NOMO-1 (cell line): ENCODE results near the gene PITX2.

ENCODE experiments used
- DNase-seq, 2 experiments: peaks; one replicate each; lab custom pipeline; 2025; ENCODE audit not compliant: unreplicated experiment in 2 of 2; lab: John Stamatoyannopoulos, UW

Gene PITX2

DNA sequence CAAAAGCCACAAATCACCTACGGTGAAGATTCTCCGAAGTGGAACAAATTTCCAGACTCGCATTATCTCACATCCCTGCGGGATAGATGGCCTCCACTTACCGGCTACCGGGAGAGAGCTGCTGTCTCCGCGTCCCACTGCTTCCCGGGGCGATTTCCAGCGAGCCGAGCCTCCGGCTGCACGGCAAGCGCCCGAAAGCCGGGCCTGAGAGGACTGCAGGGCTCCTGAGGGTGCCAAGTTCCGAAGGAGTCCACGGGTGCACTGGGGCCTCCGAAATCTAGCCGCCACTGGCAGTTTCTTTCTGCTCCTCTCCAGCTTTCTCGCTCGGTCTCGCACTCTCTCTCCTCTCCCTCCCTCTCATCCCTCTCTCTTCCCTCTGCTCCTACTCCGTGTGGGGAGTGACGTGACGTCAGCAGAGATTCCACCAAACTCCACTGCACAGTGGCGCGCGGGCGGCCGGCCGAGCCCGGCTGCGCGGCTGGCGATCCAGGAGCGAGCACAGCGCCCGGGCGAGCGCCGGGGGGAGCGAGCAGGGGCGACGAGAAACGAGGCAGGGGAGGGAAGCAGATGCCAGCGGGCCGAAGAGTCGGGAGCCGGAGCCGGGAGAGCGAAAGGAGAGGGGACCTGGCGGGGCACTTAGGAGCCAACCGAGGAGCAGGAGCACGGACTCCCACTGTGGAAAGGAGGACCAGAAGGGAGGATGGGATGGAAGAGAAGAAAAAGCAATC is 14.0 kb upstream of the PITX2 start:
- DNase-seq: no peak

DNA sequence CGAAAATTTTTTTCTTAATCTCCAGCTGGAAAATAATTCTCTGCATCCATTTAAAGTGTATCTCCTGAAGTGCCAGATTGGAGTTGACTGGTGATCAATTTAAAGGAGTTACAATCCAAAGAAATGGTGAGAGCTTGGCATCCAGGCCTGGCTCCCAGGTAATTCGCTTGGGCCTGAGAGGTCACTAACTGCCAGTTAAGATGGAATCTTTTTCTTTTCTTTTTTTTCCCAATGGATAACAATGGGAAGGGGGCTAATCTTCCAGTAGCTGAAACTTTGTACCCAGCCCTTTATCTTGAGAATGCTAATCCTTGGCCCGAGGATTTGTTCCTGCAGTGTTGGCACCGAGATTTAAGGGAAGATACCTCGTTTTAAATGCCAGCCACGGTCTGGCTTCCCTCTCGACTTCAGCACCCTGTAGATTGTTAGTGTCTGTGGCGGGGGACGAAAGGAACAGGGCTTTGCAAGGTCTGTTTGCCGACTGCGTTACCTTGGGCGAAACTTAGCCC is 13.3 kb upstream of the PITX2 start:
- no peak for DNase-seq

DNA sequence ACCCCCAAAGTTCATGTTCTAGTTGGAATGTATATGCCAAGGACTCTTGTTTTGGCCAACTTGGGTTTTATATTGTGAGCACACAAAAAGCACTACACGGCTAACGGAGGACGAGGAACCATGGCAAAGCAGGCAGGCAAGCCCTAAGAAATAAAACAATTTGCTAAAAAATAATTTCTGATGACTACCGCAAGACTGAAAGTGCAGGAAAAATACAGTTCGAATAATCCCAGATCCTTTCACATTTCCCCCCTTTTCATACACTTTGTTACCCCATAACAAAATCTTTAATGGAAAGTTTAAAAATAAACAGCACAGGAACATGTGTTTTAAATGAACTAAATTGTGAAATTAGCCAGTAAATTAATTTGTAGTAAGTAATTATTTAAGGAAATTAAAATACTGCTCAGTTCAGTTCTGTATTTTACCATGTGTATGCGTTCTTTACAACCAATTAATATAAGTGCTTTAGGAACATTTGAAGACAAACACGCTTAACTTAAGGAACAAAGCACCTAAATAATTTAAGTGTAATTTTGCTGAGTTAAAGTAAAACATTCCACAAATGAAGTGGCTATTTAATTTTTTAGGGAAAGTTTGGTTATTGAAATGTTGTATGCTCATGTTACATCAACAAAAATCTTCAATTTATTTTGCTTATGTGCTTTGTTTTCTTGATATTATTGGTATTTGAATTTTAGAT is 12.4 kb upstream of the PITX2 start:
- DNase-seq: no peak

DNA sequence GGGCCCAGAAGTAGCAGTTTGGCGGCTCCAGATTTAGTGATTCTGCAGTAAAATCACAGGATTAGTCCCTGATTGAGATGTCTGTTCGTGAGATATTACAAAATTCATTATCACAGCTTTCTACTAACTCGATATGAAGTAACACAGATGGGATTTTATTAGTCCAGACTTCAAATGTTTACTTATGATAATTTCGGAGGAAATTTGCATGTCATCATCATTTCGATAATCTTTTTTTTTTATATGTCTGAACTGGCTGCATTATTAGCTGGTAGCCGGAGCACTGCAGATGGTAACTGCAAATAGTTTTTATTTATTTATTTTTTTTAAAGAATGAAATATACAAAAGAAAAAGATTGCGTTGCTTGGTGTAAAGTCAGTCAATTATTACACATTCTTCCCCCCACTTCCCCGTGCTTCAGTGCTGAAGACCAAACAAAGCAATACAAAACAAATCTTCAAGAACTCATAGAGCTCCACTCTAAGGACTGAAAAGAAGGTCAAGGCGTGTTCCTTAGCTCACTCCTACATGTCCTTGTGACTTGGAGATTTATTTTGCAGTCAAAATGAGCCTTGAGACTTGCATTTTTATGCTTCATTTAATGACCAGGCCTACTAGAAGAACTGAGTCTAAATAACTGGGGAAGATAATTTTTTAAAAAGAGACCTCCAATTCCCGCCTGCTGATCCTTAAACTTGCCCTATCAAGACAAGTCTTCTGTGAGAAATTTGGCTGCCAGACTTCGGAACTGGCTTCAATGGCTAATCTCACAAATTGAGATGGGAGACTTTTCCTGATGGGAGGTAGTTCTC is 11.7 kb upstream of the PITX2 start:
- no peak for DNase-seq

DNA sequence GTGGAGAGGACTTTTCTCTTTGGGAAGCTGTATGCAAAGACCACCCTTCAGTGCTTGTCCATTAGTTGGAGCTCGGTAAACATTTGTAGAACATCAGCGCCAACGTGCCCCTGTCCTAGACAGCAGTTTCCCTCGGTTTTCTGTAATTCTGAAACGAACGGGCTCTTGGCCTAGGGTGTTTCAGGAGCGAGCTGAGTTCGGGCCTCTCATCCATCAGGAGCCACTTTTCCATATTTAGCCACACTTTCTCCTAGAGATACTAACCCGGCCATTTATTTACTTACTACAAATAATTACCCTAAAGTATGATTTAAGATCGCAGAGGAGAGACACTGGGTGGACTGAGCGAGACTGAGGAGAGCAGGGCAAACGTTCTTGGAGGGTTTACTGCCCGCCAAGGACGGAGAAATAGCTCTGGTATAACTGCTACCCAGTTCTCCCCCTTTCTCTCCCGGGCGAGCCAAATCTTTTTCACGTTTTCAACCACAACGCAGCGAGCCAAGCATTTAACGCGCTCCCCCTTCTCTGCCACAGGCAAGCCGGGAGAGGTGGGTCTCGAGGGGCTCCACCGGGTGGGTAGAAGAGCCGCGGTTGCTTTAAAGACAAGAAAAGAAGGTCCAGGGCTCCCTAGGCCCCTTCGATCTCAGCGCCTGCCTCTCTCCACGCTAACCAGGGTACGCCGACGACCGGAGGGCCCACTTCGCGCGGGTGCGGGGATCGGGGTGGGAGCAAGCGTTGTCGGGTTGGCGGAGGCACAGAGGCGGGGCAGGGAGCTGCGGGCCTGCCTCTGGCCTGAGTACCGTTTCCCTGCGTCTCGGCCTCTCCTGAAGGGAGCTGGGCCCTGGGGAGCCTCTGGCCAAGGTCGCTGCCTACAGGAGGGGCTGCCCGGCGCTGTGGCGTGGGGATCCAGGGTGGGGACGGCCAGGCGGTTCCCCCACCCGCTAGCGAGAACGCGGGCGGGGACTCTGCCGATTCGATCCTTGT is 10.8 kb upstream of the PITX2 start:
- no peak for DNase-seq

DNA sequence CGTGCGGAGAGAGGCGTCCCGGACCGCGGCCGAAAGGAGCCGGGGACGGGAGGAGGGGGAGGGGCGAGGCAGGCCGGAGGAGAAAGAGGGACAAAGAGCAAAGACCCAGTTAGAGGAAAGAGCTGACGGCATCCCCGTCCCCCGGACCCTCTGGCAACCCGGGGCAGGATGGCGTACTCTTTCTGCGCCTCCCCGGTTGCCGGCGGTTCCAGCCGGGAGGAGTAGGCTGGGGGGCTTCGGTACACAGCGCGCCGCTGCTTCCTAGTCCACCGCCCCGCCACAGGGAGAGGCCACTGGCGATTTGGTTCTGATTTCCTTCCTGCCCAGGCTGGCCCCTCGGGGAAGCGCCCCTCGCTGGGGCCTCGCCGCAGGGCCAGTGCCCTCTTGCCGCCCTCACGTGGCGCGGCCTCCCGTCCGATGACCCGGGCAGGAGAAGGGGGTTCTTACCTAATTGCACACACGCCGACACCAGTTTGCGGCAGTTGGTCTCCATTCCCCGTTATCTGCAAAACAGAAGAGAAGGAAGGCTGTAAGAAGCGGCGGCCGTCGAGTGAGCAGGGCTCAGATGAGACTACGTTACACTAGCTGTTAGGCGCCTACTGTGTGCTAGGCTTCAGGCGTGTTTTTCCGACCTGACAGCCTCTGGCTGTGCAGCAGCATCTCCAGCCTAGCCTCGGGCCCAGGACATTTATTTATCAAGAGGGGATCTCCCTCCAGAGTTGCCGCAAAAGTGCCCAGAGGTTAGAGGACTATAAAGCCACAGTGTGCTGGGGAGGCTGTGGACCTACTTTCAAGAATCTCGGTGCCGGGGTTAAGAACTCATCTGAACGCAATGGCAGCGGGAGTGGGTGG is 9.9 kb upstream of the PITX2 start:
- no peak for DNase-seq

DNA sequence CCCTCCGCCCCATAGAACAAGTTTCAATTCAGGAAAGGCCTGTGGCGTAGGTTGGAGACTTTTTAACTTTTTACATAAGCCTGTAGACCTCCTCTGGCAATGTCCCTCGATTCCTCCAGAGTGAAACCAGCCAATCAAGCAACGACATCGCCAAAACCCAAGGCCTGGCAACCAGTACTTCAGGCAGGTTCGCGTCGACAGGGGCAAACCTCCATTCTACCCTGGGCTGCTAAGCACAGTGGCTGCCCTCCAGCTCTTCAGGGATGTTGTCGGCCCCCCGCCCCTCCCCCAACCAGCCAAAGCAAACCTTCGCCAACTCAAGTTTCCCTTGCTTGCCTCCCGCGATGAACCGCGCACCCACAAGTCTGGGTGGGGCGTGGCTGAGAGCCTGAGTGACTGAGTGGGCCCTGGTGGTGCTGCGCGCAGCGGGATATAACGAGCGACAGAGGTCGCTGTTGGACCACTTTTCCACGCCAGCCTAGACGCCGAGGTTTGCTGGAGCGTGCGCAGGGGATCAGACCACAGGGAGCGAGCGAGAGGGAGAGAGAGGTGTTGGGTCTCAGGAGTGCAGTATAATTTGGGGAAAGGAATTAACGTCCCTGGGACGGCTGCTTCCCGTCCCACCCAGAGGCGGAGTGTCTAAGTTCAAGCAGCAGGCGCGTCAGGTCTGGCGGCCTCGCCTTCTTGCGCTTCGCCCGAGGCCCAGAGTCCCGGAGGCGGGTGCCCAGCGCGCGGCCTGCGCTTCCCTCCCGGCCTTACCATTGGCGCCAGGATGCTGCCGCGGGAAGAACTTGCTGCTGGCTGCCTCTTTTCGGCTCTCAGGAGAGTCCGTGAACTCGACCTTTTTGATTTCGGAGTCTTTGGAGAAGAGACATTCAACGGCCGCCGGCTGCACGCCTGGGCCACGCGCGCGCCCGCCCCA is 9.0 kb upstream of the PITX2 start:
- peak; percentile 70 to 75 for DNase-seq

DNA sequence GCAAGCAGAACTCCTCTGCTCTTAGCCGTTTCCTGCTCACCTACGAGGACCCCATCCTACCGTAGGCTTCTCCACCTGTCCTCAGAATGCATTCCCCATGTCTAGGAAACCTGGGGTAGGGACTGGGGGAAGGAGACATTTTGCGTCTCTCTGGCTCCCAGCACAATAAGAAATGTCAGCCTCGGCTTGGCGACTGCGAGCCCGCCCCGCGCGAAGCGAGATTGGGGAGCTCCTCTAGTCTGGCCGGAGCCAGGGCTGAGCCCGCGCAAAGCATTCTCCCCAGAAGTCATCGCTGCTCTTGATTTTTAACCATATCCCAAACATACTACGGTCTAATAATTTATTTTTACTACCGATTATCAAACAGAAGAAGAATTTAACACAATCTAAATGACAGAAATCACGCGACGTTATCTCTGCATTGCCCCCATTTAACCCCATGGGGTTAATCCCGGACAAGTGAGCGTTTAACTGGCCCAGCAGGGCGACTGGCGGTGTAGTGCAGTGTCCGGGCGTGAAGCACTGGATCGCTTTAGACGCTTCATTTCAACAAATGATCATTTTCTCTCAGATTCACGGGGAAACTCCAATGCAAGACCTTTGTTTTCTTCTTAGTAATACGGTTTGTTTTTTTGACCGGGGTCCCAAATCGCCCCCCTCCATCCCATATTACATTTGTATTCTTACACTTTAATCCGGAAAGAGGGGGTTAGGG is 8.0 kb upstream of the PITX2 start:
- DNase-seq: no peak

DNA sequence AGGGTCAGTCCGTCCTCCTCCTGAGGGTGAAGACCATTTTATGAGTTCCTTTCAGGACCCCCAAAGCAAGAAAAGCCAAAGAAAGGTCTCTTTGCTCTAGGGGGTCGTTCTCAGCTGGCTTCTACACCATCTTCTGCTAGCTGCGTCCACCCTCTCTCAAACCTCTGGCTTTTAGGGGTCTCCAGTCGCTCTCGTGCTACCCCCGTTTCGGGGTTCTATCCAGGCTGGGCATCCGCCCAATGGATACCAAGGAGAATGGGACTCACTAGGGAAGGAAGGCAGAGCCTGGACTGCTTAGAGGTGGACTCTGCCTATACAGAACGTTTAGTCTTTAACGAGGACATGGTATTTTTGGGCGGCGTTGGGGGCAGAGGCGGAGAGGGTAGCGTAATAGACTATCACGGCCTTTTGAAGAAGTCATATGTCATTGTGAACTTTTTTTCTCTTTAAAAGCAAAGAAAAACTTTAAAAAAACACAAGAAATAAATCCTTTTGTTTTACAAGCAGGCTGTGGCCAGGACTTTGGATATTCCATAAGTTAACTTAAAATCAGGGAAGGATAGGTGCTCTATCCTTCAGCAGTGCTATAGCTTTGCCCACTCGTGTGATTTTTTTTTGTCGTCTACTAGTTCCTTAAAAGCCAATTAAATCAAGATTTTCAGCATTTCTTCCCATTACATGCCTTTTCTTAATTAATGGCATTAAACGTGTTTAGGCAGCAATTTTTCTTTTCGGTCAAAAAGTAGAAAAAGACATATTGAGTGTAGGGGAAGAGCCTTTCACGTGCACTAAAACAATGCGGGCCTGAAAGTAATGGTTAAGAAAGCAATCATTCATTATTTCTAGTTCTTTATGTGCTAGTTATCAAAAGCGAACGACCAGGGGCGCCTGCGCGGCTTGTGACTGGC is 7.2 kb upstream of the PITX2 start:
- DNase-seq: no peak

DNA sequence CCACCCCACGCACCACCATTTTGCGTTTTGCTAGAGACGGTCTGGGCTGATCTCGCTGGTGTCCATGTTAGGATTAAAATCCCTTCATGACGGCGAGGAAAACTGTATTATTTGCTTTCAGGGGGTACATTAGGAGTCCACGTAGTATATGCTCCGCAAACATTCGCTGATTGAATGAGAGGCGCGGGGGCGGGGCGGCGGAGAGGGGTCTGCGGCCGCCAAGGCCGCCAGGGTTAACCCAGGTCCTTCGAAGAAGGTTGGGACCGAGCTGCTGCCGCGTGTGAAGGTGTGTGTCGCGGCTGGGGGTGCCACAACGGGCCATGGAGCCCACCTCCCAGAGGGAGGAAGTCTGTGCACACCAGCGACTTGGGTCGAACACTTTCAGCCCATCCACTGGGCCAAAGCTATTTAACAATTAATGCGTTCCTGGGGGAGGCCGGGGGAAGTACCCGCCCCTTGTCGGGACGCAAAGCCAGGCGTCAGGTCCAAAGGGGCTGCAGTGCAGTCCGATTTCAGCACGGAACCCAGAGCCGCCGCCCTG is 6.4 kb upstream of the PITX2 start:
- DNase-seq: no peak

DNA sequence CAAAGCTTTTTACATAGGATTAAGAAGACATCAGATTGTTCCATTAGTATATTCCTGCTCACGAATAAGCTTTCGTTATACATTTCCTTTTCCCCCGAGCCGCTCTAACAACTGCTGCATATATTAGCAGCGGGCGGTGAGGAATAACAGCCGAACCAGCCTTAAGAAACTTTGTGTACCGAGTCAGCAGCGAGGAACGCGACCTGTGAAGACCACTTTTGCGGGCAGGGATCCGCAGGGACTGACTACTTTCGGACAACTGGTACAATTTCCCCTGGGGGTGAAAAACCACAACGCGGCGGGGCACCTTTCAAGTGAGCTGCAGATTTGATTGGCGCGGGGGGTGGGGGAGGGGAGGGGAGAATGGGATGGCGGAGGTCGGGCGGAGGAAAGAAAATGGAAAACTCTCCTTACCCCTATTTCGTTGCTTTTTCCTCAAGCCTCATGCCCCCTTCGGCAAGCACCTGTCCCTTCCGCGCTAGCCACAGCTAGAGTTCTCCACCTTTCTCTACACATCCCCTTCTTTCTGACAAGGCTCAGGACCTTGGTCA is 5.9 kb upstream of the PITX2 start:
- no peak for DNase-seq

DNA sequence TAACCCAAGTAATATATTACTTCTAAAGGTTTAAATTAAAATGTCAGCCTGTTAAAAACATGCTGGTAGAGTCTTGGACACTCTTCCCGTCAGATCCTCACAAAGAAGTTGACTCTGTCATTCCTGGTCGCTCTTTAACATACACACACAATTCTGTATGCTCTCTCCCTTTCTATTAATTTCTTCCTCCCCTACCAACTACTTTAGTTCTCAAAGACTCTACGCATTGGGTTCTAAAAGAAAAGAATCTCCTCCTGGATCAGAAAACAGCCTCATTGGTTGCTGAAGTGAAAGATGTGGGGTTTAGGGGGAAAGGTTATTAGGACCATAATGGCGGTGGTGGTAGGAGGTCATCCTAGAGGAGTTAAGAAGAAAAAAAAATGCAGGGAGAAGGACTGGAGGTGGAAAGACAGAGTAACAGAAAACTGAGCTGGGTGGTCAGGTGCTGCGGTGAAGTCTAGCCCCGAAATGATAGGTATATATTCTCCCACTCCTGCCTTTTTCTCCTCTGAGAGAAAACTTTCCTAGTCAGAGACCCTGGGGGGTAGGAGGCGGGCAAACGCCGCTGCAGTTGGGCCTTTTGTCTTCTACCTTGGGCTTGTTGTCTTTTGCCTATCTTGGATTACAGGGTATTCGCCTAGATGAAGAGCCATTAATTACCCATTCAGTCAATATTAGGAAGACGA is 5.2 kb upstream of the PITX2 start:
- DNase-seq: no peak

DNA sequence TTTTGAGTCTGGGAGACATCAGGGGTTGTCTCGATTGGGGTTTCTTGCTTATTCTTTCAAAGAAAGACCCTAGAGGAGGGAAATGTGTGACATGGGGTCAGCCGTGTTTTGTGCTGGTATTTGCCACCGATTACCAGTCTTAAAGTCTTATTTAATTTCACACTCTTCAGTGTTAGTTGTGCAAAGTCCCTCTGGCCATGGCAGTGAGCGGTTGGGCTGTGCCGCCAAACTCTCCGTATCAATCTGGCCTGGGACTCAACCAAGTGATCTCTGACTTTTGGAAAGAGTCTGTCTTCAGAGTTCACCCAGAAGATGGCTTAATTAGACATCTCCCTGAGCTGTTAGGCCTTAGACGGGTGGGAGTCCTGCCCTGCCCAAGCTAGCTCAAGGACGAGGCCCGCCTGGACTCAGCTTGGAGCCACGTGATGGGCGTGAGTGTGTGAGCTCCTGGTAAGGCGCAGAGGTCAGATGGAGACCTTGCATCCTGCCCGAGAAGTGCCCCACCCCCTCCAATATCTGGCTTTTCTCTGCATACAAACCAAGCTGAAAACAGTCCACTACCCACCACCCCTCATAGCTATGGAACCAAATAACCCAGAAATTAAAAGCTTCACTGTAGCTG is 3.8 kb upstream of the PITX2 start:
- no peak for DNase-seq

DNA sequence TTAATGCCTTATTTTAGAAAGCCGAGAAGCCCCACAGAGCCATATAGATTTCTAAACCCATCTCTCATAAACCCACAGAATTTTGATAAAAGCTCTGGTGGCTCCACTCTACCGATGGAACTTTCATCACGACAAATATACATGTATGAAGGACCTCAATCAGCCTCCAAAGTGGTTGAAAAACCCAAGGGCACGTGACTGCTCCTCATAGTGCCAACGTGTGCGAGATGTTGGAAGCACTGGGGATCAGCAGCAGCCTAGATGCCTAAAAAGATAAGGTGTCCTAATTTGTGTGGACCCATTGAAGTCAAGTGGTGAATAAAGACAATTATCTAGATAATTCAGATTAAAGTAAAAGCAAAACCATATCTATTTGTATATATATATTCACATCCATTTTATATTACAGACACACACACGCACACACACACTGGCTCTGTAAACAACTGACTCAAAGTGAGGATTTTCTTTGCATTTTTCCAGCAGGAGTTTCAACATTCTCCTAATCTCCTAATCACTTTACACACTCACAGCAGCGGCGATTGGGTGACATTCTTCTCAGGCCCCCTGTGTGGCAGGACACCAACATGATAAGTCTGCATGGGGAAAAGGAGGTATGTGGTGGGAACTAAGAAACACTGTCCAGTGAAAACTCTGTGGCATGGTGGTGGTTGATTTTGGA is 2.8 kb upstream of the PITX2 start:
- no peak for DNase-seq
